ENCODE results near the gene AFMID. TPM values are rescaled to one million over a fixed set of nuclear protein-coding genes. Genes with fewer than 3 reads are reported as not detected.

The AFMID gene
- polyA plus RNA-seq, 3 donors, result 7.1 to 45.7 (median 14.2) TPM

- Histone ChIP-seq H3K4me3 (replicated peaks in 1 of 3; ENCODE audit: low read depth in 2 of 3, low read length in 3 of 3) (peak overlapping the region in 1 of 3 experiments; percentile 57), H3K27me3 (ENCODE audit: control insufficient read depth in 2 of 2, insufficient read depth in 2 of 2, low read length in 2 of 2) (no peaks in the 10 kb centered on the region), H3K9me3 (replicated peaks in 1 of 2; ENCODE audit: control insufficient read depth in 1 of 2, insufficient read depth in 1 of 2, low read length in 2 of 2) (no peaks in the 10 kb centered on the region), H3K27ac (ENCODE audit: low read depth in 1 of 2, low read length in 2 of 2) (peak overlapping the region; percentile 60 to 67), H3K79me2 (ENCODE audit: insufficient read depth, low read length) (peaks cover 10% of the 10 kb centered on the region), H2AFZ (ENCODE audit: insufficient read depth, low read depth, low read length, poor library complexity, severe bottlenecking) (no peak overlapping the region), H3K36me3 (replicated peaks in 1 of 2; ENCODE audit: control insufficient read depth in 1 of 2, insufficient read depth in 2 of 2, low read length in 2 of 2) (peaks cover 15 to 16% of the 10 kb centered on the region in 2 donors), H4K20me1 (ENCODE audit: insufficient read depth, low read length) (peaks cover 16% of the 10 kb centered on the region), H3K9ac (ENCODE audit: insufficient read depth, low read length, poor library complexity, severe bottlenecking) (peak overlapping the region; percentile 25), H3K4me2 (replicated peaks; ENCODE audit: extremely low read depth, low read length, poor library complexity, severe bottlenecking) (peak overlapping the region; percentile 70), H3K4me1 (ENCODE audit: control insufficient read depth in 1 of 2, insufficient read depth in 2 of 2, low read length in 2 of 2) (peaks cover 67 to 78% of the 10 kb centered on the region in 2 donors)
- no peak for DNase-seq
- 80% methylated on average over 13 of the region's 18 CpGs for WGBS (ENCODE audit: insufficient coverage)
- Mint-ChIP-seq H3K27me3 (ENCODE audit: low read depth in 3 of 3) (no peaks in the 10 kb centered on the region), H3K4me1 (peaks cover 60% of the 10 kb centered on the region), H3K36me3 (peaks cover 11 to 21% of the 10 kb centered on the region in 2 donors), H3K27ac (peak overlapping the region; percentile 78 to 93 (median 88)), H3K9me3 (no peaks in the 10 kb centered on the region), H3K4me3 (peak overlapping the region in 1 of 2 donors; percentile 71)
- intact Hi-C loops (cut with micrococcal nuclease), result loop anchor here in 1 of 2 donors (5.0 kb wide), 1 partner anchor 42 kb away; the partner anchor contains the start of genes AFMID and TK1
- TF ChIP-seq, protein P1, sequence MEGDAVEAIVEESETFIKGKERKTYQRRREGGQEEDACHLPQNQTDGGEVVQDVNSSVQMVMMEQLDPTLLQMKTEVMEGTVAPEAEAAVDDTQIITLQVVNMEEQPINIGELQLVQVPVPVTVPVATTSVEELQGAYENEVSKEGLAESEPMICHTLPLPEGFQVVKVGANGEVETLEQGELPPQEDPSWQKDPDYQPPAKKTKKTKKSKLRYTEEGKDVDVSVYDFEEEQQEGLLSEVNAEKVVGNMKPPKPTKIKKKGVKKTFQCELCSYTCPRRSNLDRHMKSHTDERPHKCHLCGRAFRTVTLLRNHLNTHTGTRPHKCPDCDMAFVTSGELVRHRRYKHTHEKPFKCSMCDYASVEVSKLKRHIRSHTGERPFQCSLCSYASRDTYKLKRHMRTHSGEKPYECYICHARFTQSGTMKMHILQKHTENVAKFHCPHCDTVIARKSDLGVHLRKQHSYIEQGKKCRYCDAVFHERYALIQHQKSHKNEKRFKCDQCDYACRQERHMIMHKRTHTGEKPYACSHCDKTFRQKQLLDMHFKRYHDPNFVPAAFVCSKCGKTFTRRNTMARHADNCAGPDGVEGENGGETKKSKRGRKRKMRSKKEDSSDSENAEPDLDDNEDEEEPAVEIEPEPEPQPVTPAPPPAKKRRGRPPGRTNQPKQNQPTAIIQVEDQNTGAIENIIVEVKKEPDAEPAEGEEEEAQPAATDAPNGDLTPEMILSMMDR (IDR thresholded peaks at IDR 0.05), result no peak
Measured at GRCh38 chr17:78144736-78145641, 42.2 kb upstream of the AFMID start.

GRCh38 chr17:78146471-78146869 is 40.7 kb upstream of the AFMID start:
- Histone ChIP-seq H3K27me3 (ENCODE audit: control insufficient read depth in 2 of 2, insufficient read depth in 2 of 2, low read length in 2 of 2) (no peaks in the 10 kb centered on the region), H4K20me1 (ENCODE audit: insufficient read depth, low read length) (peaks cover 11% of the 10 kb centered on the region), H3K36me3 (replicated peaks in 1 of 2; ENCODE audit: control insufficient read depth in 1 of 2, insufficient read depth in 2 of 2, low read length in 2 of 2) (peaks cover 12 to 15% of the 10 kb centered on the region in 2 donors), H2AFZ (ENCODE audit: insufficient read depth, low read depth, low read length, poor library complexity, severe bottlenecking) (no peak overlapping the region), H3K4me3 (replicated peaks in 1 of 3; ENCODE audit: low read depth in 2 of 3, low read length in 3 of 3) (no peak overlapping the region), H3K9ac (ENCODE audit: insufficient read depth, low read length, poor library complexity, severe bottlenecking) (no peak overlapping the region), H3K9me3 (replicated peaks in 1 of 2; ENCODE audit: control insufficient read depth in 1 of 2, insufficient read depth in 1 of 2, low read length in 2 of 2) (no peaks in the 10 kb centered on the region), H3K4me1 (ENCODE audit: control insufficient read depth in 1 of 2, insufficient read depth in 2 of 2, low read length in 2 of 2) (peaks cover 55 to 63% of the 10 kb centered on the region in 2 donors), H3K27ac (ENCODE audit: low read depth in 1 of 2, low read length in 2 of 2) (peak overlapping the region in 1 of 2 donors; percentile 2), H3K4me2 (replicated peaks; ENCODE audit: extremely low read depth, low read length, poor library complexity, severe bottlenecking) (no peak overlapping the region), H3K79me2 (ENCODE audit: insufficient read depth, low read length) (peaks cover 7% of the 10 kb centered on the region)
- intact Hi-C loops (cut with micrococcal nuclease), result no loop called here
- Mint-ChIP-seq H3K4me1 (peaks cover 50% of the 10 kb centered on the region), H3K36me3 (peaks cover 8 to 18% of the 10 kb centered on the region in 2 donors), H3K27me3 (ENCODE audit: low read depth in 3 of 3) (no peaks in the 10 kb centered on the region), H3K4me3 (no peak overlapping the region), H3K9me3 (no peaks in the 10 kb centered on the region), H3K27ac (peak overlapping the region in 2 of 7 donors; percentile 31 to 40)
- no peak for DNase-seq
- TF ChIP-seq, protein P1 (IDR thresholded peaks at IDR 0.05), result no peak
- WGBS (ENCODE audit: insufficient coverage), result 100% methylated on average over 1 of the region's 7 CpGs
